Prostate gland (tissue), 2 donors: ENCODE data around the gene CCL19.

Experiments
- CTCF ChIP-seq, 4 experiments: fragments of 200-600 bp in 2 of 4; fragments of 450-650 bp in 2 of 4; sonication (generic) in 2 of 4; IDR thresholded peaks; 1 replicate in 3 of 4; 2 replicates in 1 of 4; pipeline ENCODE4 v1.5.1; 2016 to 2019; ENCODE audit warnings: antibody characterized with exemption in 4 of 4, mild to moderate bottlenecking in 2 of 4, moderate library complexity in 2 of 4
- POLR2A ChIP-seq: fragments of 450-650 bp; IDR thresholded peaks from one replicate; pipeline ENCODE4 v1.6.1; 2016; ENCODE audit warnings: antibody characterized with exemption, mild to moderate bottlenecking

GRCh38 chr9:34656992-34657391 lies 34.1 kb downstream of the CCL19 start:
- TF ChIP-seq CTCF (IDR thresholded peaks at IDR 0.05) (no peak), POLR2A (no peak)
